Esophagus squamous epithelium (tissue), 5 donors: ENCODE measurements around the gene CFB. TPM values are rescaled to one million over a fixed set of nuclear protein-coding genes. Genes with fewer than 3 reads are reported as not detected.

ENCODE experiments used
- DNase-seq: peaks from one replicate; lab custom pipeline; 2025; lab: John Stamatoyannopoulos, UW
- H3K27ac ChIP-seq, 4 donors: fragments of 200-600 bp; sonication (generic); one replicate each; pipeline ENCODE4 v1.5.1; 2016 to 2019; ENCODE audit warnings: mild to moderate bottlenecking in 1 of 4
- H3K27me3 ChIP-seq, 4 donors: fragments of 200-600 bp; sonication (generic); 1 replicate in 3 of 4; 2 replicates in 1 of 4; pipeline versions ENCODE4 v1.5.1 to v1.6.0; 2017 to 2021; ENCODE audit warnings: antibody characterized with exemption in 1 of 4
- H3K36me3 ChIP-seq, 3 donors: fragments of 200-600 bp; sonication (generic); one replicate each; pipeline ENCODE4 v1.5.1; 2016 to 2019
- H3K4me1 ChIP-seq, 3 donors: fragments of 200-600 bp; sonication (generic); one replicate each; pipeline ENCODE4 v1.5.1; 2017 to 2019
- H3K4me3 ChIP-seq, 4 donors: fragments of 200-600 bp; sonication (generic); 1 replicate in 3 of 4; 2 replicates in 1 of 4; pipeline ENCODE4 v1.5.1; 2016 to 2019; ENCODE audit warnings: mild to moderate bottlenecking in 2 of 4, moderate library complexity in 1 of 4
- H3K9me3 ChIP-seq, 3 donors: fragments of 200-600 bp; sonication (generic); one replicate each; pipeline ENCODE4 v1.5.1; 2016 to 2019
- POLR2A ChIP-seq, 4 donors: fragments of 450-650 bp; IDR thresholded peaks; one replicate each; pipeline ENCODE4 v1.6.1; 2017; ENCODE audit warnings: antibody characterized with exemption in 4 of 4, mild to moderate bottlenecking in 4 of 4, moderate library complexity in 3 of 4
- WGBS, 2 donors: methylation state at CpG; one replicate each; pipeline ENCODE4 v1.1.5; 2018; 5-methylcytosine and 5-hydroxymethylcytosine counted together
- intact Hi-C: fragments of 100-400 bp; cut with DNase I; formaldehyde crosslinking; loops from one replicate; pipeline ENCODE4 v1.15.0; 2022
- total RNA-seq, 4 donors: library from RNA; depleted of rRNA; stranded (reverse); fragments of >200 nt; gene quantifications; one replicate each; pipeline ENCODE4 v1.1.0, GENCODE V29; 2016
- TF ChIP-seq, protein P1 (sequence below), 6 experiments: fragments of 450-650 bp in 4 of 6; fragments of 200-600 bp in 2 of 6; sonication (generic) in 2 of 6; IDR thresholded peaks; one replicate each; pipeline ENCODE4 v1.5.1; 2016 to 2019; ENCODE audit warnings: antibody characterized with exemption in 6 of 6, mild to moderate bottlenecking in 4 of 6, moderate library complexity in 4 of 6
- donor health status: DM: yes; HTN: yes; CAD: no.

The CFB gene
- 10 to 100 TPM; 10.4 to 81.1 (median 22.4) TPM for total RNA-seq

- intact Hi-C loops, result no loop called here
- peak within 1 kb of the TSS; percentile 76 to 97 (median 90) for H3K27ac ChIP-seq
- DNase-seq, result no peak
- no peak for TF ChIP-seq POLR2A (IDR thresholded peaks at IDR 0.05)
- TF ChIP-seq, protein P1, sequence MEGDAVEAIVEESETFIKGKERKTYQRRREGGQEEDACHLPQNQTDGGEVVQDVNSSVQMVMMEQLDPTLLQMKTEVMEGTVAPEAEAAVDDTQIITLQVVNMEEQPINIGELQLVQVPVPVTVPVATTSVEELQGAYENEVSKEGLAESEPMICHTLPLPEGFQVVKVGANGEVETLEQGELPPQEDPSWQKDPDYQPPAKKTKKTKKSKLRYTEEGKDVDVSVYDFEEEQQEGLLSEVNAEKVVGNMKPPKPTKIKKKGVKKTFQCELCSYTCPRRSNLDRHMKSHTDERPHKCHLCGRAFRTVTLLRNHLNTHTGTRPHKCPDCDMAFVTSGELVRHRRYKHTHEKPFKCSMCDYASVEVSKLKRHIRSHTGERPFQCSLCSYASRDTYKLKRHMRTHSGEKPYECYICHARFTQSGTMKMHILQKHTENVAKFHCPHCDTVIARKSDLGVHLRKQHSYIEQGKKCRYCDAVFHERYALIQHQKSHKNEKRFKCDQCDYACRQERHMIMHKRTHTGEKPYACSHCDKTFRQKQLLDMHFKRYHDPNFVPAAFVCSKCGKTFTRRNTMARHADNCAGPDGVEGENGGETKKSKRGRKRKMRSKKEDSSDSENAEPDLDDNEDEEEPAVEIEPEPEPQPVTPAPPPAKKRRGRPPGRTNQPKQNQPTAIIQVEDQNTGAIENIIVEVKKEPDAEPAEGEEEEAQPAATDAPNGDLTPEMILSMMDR (IDR thresholded peaks at IDR 0.05), result no peak
- peaks cover 0 to 13% (median 0%) of the 10 kb centered on the region in 4 donors for H3K27me3 ChIP-seq
- H3K36me3 ChIP-seq, result peaks cover 0 to 8% (median 0%) of the 10 kb centered on the region in 3 donors
- H3K4me3 ChIP-seq, result peak within 1 kb of the TSS; percentile 8 to 62 (median 30)
- peaks cover 9 to 45% (median 30%) of the 10 kb centered on the region in 3 donors for H3K4me1 ChIP-seq
- 10 to 22% methylated on average over 7 to 10 of the region's 11 CpGs for WGBS, 2 donors
- H3K9me3 ChIP-seq, result no peaks in the 10 kb centered on the region
Measured at GRCh38 chr6:31945507-31946369, at the start of gene CFB. CFB (plus strand) TSS chr6:31946095; CDS start chr6:31946222, 127 bp downstream.

DNA sequence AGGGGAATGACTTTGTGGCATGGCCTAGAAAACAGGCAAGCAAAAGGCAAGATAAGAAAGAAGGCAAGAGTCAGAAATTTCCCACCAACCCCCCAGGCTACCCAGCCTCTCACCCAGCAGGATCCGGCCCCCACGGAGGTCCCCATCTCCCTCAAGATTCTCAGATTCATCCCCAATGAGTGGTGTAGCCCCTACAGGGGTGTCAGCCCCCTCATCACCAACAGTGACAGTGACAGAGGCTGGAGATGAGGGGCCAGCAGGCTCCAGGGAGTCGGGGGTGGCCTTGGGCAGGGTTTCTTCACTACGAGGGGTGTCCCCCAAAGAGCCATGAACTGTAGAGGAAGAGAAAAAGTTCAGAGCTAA lies 49.4 kb upstream of the CFB start:
- intact Hi-C loops, result no loop called here
- Histone ChIP-seq H3K27me3 (no peaks in the 10 kb centered on the region), H3K27ac (peak overlapping the region; percentile 81 to 98 (median 86)), H3K4me1 (peaks cover 20 to 46% (median 21%) of the 10 kb centered on the region in 3 donors), H3K4me3 (peak overlapping the region; percentile 79 to 98 (median 96)), H3K9me3 (no peaks in the 10 kb centered on the region), H3K36me3 (peaks cover 4 to 50% (median 17%) of the 10 kb centered on the region in 3 donors)
- no peak for DNase-seq
- WGBS, 2 donors, result 44 to 67% methylated on average over 2 to 4 of the region's 4 CpGs
- TF ChIP-seq, protein P1 (IDR thresholded peaks at IDR 0.05), result no peak
- TF ChIP-seq POLR2A (IDR thresholded peaks at IDR 0.05), result no peak

- Histone ChIP-seq H3K9me3 (no peaks in the 10 kb centered on the region), H3K27ac (peak overlapping the region; percentile 81 to 98 (median 86)), H3K36me3 (peaks cover 4 to 44% (median 14%) of the 10 kb centered on the region in 3 donors), H3K4me1 (peaks cover 20 to 48% (median 21%) of the 10 kb centered on the region in 3 donors), H3K27me3 (no peaks in the 10 kb centered on the region), H3K4me3 (peak overlapping the region; percentile 79 to 98 (median 96))
- intact Hi-C loops, result no loop called here
- TF ChIP-seq POLR2A (IDR thresholded peaks at IDR 0.05), result no peak
- TF ChIP-seq, protein P1 (IDR thresholded peaks at IDR 0.05), result no peak
- 3 to 6% methylated on average over 3 to 5 of the region's 62 CpGs for WGBS, 2 donors
- no peak for DNase-seq
Measured at GRCh38 chr6:31896856-31897611, 48.9 kb upstream of the CFB start.

- WGBS, 2 donors, result 0% methylated on average over 20 of the region's 49 CpGs
- H3K4me3 ChIP-seq, result peak within 1 kb of the TSS; percentile 79 to 98 (median 96)
- H3K4me1 ChIP-seq, result peaks cover 25 to 55% (median 25%) of the 10 kb centered on the region in 3 donors
- H3K27ac ChIP-seq, result peak within 1 kb of the TSS; percentile 81 to 98 (median 86)
- TF ChIP-seq, protein P1 (IDR thresholded peaks at IDR 0.05), result peak in 4 of 6 experiments; percentile 11 to 48 (median 35)
- peak in 3 of 4 donors; percentile 17 to 67 (median 67) for TF ChIP-seq POLR2A (IDR thresholded peaks at IDR 0.05)
- intact Hi-C loops, result no loop called here
- peaks cover 0 to 37% (median 6%) of the 10 kb centered on the region in 3 donors for H3K36me3 ChIP-seq
- DNase-seq, result no peak
- H3K27me3 ChIP-seq, result no peaks in the 10 kb centered on the region
- no peaks in the 10 kb centered on the region for H3K9me3 ChIP-seq
Measured at GRCh38 chr6:31897612-31898382, 48.1 kb upstream of the CFB start, which contains the start of gene EHMT2. EHMT2 (minus strand) TSS chr6:31897698; CDS start chr6:31897677, 21 bp downstream.
